Mesothelial cell of epicardium (in vitro differentiated cells): Measurements from ENCODE around the gene UST. TPM values are rescaled to one million over a fixed set of nuclear protein-coding genes. Genes with fewer than 3 reads are reported as not detected.
"Not testable (repeated sequence)": the region's sequence is repeated elsewhere in the genome, so short reads cannot be mapped to it uniquely, and the experiment has no call there.

ENCODE experiments used
- DNase-seq, 2 experiments: peaks; one replicate each; pipeline ENCODE4 v3.0.0; 2021; ENCODE audit warnings: low spot score in 2 of 2; ENCODE audit not compliant: unreplicated experiment in 2 of 2
- H3K27ac Mint-ChIP-seq: 2 replicates; pipeline ENCODE4 v1.8.0; 2021; ENCODE audit warnings: mixed read lengths
- H3K27me3 Mint-ChIP-seq: 2 replicates; pipeline ENCODE4 v1.8.0; 2021; ENCODE audit warnings: low read depth, mixed read lengths
- H3K36me3 Mint-ChIP-seq: 2 replicates; pipeline ENCODE4 v1.8.0; 2021; ENCODE audit warnings: mixed read lengths
- H3K4me1 Mint-ChIP-seq: 2 replicates; pipeline ENCODE4 v1.8.0; 2021; ENCODE audit warnings: mixed read lengths
- H3K4me3 Mint-ChIP-seq: 2 replicates; pipeline ENCODE4 v1.8.0; 2021; ENCODE audit warnings: mild to moderate bottlenecking, moderate library complexity, mixed read lengths
- H3K9me3 Mint-ChIP-seq: 2 replicates; pipeline ENCODE4 v1.8.0; 2021; ENCODE audit warnings: mixed read lengths
- CTCF ChIP-seq: fragments of 200-600 bp; sonication (generic); IDR thresholded peaks from one replicate; pipeline ENCODE4 v1.5.0; 2021; ENCODE audit warnings: antibody characterized with exemption; ENCODE audit not compliant: unreplicated experiment
- total RNA-seq: library from RNA; stranded (reverse); gene quantifications from 3 replicates; pipeline ENCODE4 v1.2.1, GENCODE V29; 2021

UST gene
- total RNA-seq, 1 donor from 2014 or later = 6.6 TPM

DNA sequence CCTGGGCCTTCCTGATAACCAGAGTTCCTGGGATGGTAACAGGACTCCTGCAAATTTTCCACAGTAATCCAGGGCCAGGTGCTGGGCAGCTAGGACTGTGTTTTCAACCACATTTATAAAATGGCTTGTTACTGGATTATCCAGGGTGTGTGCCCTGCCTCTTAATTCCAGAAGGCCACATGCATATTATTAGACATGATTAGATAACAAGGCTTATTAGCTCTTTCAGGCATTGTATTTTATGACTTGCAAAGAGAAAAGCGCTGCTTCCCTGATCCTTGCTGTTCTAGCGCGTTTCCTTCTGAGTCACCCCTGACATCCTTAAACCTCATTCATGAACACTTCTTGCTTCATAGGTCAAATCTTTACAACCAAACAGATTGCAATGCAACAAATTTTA, 208.6 kb downstream of the UST start:
- Mint-ChIP-seq H3K4me3 (no peak overlapping the region), H3K36me3 (peaks cover 10% of the 10 kb centered on the region), H3K27ac (no peak overlapping the region), H3K9me3 (peaks cover 9% of the 10 kb centered on the region), H3K4me1 (peaks cover 32% of the 10 kb centered on the region), H3K27me3 (peaks cover 4% of the 10 kb centered on the region)
- DNase-seq = no peak
- TF ChIP-seq CTCF = no peak

DNA sequence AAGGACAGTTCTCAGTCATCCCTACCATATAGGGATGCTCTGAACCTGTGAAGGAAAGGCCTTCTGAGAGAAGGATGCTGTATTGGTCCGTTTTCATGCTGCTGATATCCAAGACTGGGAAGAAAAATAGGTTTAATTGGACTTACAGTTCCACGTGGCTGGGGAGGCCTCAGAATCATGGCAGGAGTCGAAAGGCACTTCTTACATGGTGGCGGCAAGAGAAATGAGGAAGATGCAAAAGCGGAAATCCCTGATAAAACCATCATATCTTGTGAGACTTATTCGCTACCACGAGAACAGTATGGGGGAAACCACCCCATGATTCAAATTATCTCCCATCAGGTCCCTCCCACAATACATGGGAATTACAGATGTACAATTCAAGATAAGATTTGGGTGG, 209.3 kb downstream of the UST start:
- not testable (repeated sequence) for H3K4me3 Mint-ChIP-seq, H3K9me3 Mint-ChIP-seq, H3K27ac Mint-ChIP-seq, H3K27me3 Mint-ChIP-seq, DNase-seq
- peaks cover 10% of the 10 kb centered on the region for H3K36me3 Mint-ChIP-seq
- H3K4me1 Mint-ChIP-seq = peaks cover 24% of the 10 kb centered on the region

- H3K4me1 Mint-ChIP-seq = peaks cover 9% of the 10 kb centered on the region
- H3K27me3 Mint-ChIP-seq = peaks cover 1% of the 10 kb centered on the region
- H3K4me3 Mint-ChIP-seq = no peak overlapping the region
- no peak for TF ChIP-seq CTCF
- H3K9me3 Mint-ChIP-seq = peaks cover 9% of the 10 kb centered on the region
- H3K27ac Mint-ChIP-seq = no peak overlapping the region
- no peak for DNase-seq
- peaks cover 10% of the 10 kb centered on the region for H3K36me3 Mint-ChIP-seq
Observed at GRCh38 chr6:148957752-148958151, 210.9 kb downstream of the UST start.

DNA sequence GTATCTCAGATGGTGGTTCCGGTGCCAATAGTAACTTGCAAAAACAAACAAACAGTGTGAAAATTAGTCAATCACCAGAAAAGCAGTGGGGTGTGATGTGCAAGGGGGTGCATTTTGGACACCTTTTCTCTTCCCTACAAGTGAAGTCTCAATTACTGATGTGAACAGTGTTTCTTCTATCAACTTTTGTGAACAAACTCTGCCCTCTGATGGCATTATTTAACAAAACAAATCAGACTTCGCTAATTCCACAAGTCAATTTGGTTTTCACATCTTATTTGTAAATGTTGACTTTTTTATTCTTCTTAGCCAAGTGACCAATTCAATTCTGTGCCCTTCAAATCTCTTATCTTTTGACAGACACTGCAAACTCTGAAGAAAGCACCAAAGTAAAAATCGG, 212.2 kb downstream of the UST start:
- peaks cover 5% of the 10 kb centered on the region for H3K4me1 Mint-ChIP-seq
- TF ChIP-seq CTCF = no peak
- no peak overlapping the region for H3K4me3 Mint-ChIP-seq
- no peak for DNase-seq
- peaks cover 10% of the 10 kb centered on the region for H3K36me3 Mint-ChIP-seq
- peaks cover 9% of the 10 kb centered on the region for H3K9me3 Mint-ChIP-seq
- H3K27me3 Mint-ChIP-seq = peaks cover 1% of the 10 kb centered on the region
- H3K27ac Mint-ChIP-seq = no peak overlapping the region

- H3K36me3 Mint-ChIP-seq = peaks cover 10% of the 10 kb centered on the region
- DNase-seq = no peak
- no peak overlapping the region for H3K27ac Mint-ChIP-seq
- peaks cover 5% of the 10 kb centered on the region for H3K4me1 Mint-ChIP-seq
- TF ChIP-seq CTCF = no peak
- peaks cover 9% of the 10 kb centered on the region for H3K9me3 Mint-ChIP-seq
- H3K4me3 Mint-ChIP-seq = no peak overlapping the region
- H3K27me3 Mint-ChIP-seq = peaks cover 1% of the 10 kb centered on the region
Observed at GRCh38 chr6:148959501-148959900, 212.7 kb downstream of the UST start.

- Mint-ChIP-seq H3K36me3 (no peaks in the 10 kb centered on the region), H3K4me3 (no peak overlapping the region), H3K9me3 (no peaks in the 10 kb centered on the region), H3K27ac (no peak overlapping the region), H3K27me3 (peaks cover 1% of the 10 kb centered on the region), H3K4me1 (no peaks in the 10 kb centered on the region)
- no peak for DNase-seq
- no peak for TF ChIP-seq CTCF
Observed at GRCh38 chr6:148962854-148963515, 216.2 kb downstream of the UST start.
